DMS114 treated with DMSO at 0.1 percent for 48 hours (cell line): ENCODE measurements around the gene TRMT10B.

Experiments used
- DNase-seq: peaks from one replicate; lab custom pipeline; 2025; ENCODE audit not compliant: unreplicated experiment; lab: John Stamatoyannopoulos, UW

Gene TRMT10B, protein sequence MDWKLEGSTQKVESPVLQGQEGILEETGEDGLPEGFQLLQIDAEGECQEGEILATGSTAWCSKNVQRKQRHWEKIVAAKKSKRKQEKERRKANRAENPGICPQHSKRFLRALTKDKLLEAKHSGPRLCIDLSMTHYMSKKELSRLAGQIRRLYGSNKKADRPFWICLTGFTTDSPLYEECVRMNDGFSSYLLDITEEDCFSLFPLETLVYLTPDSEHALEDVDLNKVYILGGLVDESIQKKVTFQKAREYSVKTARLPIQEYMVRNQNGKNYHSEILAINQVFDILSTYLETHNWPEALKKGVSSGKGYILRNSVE

DNA sequence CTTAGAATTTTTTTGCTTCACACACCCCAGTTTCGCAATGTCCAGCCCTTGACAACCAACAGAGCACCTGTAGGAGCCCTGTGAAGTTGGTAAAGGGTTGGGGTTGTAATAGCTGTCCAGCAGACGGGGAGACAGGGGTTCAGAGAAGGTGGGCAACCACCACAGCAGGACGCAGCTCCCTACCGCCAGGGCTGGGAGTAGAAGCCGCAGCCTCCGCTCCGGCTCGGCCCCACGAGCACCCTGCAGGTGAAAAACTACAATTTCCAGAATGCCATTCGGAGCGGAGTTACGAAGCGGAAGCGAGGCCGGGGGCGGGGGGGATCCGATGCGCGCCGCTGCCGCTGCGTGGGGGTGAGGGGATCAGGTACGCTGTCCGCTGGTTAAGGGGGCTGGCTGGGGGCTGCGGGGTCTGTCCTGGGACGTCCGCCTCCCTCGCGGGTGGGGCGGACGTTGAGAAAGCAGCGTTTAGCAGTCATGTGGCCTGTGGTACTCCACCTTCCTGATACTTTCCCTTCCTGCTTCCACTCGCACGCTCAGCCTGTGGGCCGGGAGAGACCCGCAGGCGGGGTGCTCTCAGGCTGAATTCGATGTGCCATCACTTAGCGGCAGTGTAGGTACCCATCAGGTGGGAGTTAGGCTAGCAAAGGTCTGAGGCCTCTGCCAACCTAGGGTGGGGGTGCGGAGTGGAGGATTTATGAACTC lies at the start of gene TRMT10B:
Gene TRMT10B, plus strand, starts transcription at position 317 of the 702 bp plus-strand sequence. CDS start 8,127 bp downstream, outside the sequence.
- peak; percentile 36 for DNase-seq

DNA sequence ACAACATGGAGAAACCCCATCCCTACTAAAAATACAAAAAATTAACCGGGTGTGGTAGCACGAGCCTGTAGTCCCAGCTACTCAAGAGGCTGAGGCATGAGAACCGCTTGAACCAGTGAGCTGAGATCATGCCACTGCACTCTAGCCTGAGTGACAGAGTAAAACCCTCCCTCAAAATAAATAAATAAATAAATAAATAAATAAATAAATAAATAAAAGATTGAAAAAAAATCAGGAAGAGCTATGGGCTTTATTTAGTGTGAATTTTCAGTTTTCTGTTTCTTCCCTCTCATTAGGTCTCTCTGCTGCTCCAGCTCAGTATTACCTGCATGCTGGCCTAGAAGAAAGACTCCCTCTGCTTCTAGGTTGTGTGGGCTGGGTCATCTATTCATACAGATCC lies 47.8 kb upstream of the TRMT10B start:
- no peak for DNase-seq

DNA sequence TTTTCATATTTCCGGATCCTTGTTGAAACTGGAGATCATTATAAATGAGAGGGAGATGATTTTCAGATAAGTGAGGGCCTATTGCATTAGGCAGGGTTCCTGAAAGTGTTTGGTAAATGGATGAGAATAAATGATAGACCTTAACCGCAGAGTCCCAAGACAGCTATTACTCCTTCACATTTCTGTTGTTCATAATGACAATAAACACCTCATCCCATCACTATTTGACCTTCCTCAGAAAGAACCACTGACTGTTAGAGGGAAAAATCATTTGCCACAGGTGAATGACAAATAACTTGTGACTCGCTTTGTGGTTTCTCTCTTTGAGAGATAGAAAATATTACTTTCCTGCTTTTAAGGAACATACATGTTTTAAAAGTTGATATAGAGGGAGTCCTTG lies 47.3 kb upstream of the TRMT10B start:
- DNase-seq = no peak

DNA sequence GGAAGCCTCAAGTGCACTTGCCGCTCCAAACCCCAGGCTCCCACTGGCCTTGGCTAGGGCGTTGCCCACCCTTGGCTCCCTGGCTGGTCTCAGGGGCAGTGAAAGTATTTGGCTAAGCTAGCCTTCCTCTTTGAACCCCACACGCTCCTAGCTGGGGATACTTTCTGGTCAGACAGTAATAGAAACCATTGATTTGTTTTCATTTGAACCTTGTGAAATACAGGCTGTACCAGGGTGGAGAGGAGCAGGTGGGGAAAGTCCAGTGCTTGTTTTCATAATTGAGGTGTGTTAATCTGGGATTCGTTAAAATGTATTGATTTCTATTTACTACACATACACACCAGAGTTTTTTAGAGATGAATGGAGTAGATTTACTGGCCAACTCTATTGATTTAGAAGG lies 45.9 kb upstream of the TRMT10B start:
- no peak for DNase-seq

DNA sequence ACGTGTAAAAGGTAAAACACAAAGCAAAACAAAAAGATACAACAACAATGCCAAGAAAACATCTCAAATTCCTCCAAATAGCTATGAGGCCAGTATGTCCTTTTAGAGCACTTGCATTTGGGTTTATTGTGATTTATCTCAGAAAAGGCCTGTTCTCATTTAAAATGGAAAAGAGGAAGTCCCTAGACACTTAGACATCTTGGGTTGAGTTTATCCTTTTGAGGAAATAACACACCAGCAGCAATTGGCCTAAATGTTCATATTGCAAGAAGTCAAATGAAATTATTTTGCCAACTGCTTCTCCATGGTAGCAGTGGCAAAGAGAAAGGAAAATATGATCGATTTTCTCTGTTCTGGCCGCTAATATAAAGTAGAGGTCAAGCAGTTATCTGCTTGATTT lies 43.6 kb upstream of the TRMT10B start:
- DNase-seq = no peak

DNA sequence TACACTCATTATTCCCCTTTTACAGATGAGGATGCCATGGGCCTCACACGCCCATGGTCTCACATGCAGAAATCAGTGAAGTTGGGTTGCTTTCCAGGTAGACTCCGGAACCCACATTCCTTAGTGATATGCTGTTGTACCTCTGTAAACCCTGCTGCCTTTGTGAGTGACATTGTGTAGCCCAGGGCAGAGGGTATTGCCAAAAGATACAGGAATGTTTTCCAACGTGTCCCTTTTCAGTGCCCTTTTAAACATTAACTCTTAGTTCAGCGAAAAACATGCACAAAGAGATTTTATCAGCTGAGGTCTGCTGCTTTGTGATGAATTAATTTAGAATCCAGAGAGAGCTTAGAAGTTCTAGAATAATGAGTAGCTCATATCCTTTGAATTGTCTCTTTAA lies 38.3 kb upstream of the TRMT10B start:
- no peak for DNase-seq

DNA sequence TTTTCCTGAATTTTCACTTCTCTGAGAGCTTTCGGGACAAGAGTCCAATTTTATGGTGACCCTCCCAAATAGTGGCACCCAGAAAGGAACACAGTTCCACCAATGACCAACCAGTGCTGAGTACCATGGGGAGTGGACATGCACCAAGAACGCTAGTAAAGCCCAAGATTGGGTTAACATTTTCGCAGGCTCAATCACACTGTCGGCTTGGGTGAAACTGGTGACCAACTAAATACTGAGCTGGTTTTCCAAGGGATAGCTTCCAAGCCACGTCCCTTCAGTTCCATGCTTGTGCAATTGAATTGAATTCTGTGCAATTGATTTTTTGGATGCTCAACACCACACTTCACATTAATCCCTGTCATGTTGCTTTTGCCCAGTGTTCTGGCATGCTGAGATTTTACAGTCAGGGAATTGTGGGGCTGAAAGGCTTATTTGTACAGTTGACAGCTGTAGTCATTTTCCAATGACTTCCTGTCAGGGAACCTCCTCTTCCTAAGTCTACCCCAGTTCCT lies 37.6 kb upstream of the TRMT10B start:
- DNase-seq = no peak

DNA sequence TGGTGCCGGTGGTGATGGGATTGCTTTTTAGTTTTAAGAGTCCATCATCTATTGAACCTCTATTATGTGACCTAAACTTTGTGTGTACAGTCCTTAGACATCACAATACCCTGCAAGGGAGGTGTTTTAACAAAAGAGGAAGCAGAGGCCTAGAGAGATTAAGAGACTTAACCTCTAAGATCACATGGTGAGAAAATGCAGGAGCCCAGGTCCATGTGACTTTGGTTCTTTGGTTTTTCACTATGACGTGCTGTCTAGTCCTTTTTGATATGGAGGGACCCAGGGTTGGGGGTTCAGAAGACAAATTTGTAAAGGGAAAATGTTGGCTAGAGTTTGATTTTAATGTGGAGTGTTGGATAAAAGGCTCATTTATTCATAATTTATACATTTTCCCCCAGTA lies 34.1 kb upstream of the TRMT10B start:
- no peak for DNase-seq

DNA sequence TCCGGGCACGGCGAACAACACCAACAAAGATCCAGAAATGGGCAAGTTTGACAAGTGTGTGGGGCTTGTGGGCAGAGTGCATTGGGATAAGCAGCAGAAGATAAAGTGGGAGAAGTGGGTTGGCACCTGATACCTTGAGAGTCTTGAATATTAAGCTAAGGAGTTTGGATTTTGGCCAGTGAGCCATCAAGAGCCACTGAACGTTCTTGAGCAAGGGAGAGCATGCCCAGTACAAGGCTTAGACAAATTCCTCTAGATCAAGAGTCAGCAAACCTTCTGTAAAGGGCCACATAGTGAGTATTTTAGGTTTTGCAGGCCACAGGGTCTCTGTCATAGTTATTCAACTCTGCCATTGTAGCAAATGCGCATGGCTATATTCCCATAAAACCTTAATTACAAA lies 26.6 kb upstream of the TRMT10B start:
- no peak for DNase-seq

DNA sequence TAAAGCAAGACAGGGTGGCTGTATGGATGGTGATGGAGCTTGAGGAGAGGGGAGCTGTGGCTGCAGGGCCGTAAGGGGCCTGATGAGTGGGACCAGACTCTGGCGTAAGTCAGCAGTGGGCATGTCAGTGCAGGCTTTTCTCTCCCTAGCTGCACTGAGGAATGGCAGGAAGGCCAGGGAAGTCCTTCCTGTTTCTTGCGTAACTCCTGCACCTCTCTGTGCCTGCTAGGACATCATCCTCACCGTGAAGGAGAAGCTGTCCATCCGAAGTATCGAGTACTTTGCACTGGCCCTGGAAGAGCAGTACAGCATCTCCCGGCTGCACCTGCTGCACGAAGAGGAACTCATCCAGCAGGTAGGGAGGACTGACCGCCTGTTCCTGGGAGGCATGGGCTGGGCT lies 24.1 kb upstream of the TRMT10B start:
- no peak for DNase-seq

DNA sequence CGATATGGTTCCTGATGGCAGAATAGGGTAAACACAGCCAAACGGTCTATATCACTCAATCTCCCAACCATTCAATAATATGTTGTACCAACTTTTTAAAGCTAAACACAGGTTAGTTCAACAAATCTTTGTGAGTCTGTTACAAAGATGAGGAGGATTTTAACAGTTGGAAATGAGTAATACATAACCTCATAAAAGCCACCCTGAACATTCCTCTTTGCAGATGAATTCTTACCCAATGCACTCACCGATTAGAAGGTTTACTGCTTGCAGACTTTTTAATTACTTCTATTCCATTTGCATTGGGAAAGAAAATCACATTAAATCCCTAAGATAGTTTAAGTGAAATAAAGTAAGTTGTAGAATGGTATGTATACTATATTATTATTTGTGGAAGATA lies 23.3 kb upstream of the TRMT10B start:
- no peak for DNase-seq

DNA sequence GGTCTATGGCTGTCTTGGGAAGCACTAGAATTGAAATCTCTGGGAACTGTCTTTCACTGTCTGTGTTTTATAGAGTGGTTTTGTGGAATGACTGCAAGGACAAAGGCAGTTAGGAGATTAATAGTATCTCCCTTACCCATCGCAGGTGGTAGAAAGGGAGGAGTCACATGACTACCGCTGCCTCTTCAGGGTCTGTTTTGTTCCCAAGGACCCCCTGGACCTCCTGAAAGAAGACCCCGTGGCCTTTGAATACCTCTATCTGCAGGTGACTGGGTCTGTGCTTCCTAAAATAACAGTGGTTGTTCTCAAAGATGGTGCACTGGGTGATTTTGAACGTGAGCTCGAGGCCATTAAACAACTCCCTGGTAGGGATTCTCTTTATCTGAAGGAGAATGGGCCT lies 22.8 kb upstream of the TRMT10B start:
- DNase-seq = no peak

DNA sequence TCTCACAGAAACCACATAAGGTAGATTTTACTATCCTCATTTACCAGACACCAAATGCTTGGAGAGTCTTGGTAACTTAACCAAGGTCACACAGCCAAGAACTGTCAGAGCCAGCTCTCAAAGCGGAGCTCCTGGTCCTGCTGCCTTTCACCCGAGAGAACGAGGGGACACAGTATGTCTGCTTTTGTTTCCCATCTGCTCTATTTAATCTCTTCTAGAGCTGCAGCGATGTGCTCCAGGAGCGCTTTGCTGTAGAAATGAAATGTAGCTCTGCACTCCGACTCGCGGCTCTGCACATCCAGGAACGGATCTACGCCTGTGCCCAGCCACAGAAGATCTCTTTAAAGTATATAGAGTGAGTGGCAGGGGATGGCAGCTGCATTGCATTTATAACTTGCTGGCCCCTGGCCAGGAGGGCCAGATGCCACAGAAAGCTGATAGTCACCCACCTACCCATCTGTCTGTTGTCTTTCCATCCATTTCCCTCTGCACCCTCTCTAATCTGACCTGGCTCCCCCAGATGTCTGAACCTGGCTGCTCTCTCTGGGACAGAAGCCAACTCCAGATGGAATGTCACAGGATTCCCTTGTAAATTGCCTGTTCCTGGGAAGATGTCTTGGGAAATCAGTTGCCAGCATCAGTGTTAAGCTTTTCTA lies 21.4 kb upstream of the TRMT10B start:
- no peak for DNase-seq

DNA sequence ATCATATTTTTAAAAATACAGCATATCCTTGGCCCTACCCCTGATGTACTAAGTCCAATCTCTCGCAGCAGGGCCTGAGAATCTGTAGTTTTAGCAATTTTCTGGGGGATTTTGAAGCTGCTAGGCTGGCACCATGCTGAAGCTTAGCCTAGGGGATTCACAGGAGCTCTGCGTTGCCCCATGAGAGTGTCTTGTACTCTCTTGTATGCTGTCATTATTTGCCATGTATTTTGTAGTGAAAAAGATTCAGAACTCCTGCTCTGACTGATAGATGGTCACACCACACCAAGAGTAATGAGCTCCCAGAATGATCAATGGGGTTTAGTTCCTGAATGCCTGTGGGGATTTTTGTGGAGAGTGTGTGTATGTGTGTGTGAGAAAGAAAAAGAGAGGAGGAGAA lies 20.7 kb upstream of the TRMT10B start:
- DNase-seq = no peak

DNA sequence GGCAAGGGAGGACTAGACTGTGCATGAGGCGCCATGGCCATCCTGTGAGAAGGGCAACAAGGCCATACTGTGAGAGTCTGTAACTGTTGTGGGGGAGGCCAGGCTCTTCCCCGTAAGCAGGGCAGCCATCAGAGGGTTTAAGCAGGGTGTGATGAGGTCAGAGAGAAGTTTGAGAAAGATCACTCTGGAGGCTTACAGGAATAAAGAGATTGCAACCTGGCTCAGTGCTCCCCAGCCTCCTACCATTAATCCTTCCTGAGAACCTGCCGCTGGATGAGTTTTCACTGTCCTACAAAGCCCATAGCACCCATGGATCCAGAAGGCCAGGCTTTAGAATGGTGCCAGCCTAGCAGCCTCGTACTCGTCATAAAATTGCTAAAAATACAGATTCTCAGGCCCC lies 14.4 kb upstream of the TRMT10B start:
- no peak for DNase-seq

DNA sequence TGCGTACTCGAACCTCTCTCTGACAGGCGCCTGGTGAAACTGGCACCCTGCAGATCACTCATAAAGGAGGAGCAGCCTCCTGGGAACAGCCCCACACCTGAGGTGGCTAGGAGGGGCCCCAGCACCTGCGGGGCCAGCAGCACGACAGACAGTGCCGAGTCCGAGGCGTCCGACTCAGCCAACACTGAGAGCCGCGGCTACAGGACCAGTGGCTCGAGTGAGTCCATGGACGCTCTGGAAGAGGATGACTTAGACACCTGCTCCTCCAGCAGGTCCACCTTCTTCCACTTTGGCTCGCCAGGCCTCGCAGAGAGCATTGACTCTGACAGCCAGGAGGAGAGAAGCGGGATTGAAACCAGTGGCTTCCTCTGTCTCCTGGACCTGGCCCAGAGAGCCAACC lies 13.5 kb upstream of the TRMT10B start:
- DNase-seq = no peak

DNA sequence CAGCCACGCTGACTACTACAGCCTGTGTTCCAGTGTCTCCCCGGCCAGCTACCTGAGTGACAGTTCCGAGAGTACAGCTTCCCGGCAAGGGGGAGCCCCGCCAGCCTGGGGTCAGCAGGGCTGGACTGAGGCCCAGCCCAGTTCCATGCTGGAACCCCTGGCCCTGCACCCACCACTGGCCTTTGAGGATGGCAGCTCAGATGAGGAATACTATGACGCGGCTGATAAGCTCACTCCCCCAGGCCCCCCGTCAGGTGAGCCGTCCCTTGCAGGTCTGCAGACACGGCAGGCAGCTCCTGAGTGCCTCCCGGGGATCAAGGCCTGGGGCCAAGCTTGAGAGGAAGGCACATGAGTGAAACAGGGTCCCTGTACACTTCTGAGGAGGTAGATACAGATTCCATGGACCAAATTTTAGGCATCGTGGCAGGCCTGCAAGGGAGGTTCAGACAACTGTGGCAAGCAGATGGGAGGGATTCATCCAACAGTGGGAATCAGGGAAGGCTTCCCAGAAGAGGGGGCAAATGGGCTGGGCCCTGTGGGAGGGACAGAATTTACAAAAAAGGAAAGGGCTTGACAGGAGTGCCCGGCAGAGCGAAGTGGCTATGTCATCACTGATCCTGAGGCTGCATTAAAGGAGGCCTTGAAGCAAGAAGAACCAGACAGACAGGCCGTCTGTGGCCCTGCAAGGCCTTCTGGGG lies 12.8 kb upstream of the TRMT10B start:
- DNase-seq = no peak

DNA sequence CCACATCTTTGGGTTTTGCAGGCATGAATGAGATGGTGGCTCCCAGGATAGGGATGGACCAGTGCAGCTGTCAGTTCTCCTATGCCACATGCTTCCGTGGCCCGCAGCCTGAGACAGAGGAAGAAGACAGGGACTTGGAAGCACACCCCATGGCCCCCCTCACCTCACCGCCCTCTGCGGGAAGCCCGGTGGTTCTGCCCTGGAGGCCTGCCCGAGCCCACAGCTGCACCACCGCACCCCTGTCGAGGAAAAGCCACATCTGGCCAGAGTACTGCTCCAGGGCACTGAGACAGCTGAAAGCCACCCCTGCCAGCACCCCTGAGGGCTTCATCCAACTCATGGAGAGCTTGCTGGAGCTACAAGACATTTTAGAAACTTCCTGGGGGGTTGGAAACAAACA lies 7.6 kb upstream of the TRMT10B start:
- DNase-seq = no peak

DNA sequence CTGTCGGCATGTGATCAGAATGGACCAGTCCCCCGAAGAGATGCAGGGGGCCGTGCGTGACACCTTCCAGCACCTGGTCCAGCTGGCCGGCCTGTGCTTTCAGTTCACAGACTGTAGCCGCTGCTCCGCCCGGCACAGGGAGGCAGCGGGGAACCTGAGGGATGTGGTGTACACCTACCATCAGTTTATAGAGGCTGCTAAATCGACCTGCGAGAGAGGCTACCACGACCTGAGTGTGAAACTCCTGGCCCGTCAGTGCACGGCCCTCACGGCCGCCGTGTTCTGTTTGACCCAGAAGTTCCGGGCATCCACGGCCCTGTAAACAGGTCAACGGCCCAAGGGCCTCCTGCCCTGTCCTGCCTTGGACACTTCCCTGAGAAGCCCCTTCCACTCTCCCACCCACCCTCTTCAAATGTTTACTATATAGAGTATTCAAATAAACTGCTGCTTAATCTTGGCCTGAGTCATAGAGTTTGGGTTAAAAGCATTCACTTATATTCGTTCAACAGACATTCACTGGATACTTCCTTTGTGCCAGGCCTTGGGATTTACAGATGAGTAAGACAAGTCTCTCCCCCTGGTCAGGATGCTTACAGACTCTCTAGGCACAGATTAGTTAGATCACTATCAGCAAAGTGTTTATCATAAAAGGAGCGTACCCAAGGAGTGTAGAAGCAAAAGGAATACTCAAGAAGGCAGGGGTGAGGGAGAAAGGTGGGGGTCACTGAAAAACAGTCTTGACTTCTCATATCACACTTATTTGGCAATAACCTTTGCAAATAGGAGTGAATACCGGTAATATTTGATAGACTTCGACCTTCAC lies 6.9 kb upstream of the TRMT10B start:
- DNase-seq = no peak

DNA sequence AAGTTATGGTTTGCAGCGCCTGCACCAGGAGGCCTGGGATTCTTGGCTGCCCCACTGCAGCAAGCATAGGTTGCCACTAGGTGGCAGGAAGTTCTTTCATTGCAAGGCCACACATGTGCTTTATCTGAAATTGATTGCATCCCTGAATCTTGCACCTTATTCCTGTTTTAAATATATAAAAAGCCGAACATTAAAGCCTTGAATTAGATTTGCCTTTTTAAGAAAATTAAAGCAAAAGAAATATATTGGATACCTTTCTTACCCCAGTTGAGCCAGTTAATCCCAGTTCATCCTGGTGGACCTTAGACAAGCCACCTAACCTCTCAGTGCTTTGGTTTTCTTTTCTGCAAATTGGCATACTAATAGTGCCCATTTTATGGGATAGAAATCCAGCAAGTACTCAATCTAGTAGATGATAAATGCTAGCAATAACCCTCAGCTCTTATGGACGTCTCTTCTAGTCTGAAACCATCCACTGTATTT lies 6.3 kb upstream of the TRMT10B start:
- peak; percentile 41 for DNase-seq
